Esophagus muscularis mucosa (tissue), 4 donors: ENCODE data around the gene PDK1. TPM values are rescaled to one million over a fixed set of nuclear protein-coding genes. Genes with fewer than 3 reads are reported as not detected.
A peak's percentile ranks its signal among the peaks of the same experiment; 100 is the strongest.

Experiments used
- DNase-seq: peaks from one replicate; pipeline ENCODE4 v3.0.0-alpha.2; 2017; ENCODE audit errors: extremely low spot score
- H3K27ac ChIP-seq, 4 donors: fragments of 200-600 bp; sonication (generic); replicated peaks in 1 of 4; 1 replicate in 3 of 4; 2 replicates in 1 of 4; pipeline ENCODE4 v1.5.1; 2016 to 2019; ENCODE audit warnings: mild to moderate bottlenecking in 1 of 4
- H3K27me3 ChIP-seq, 4 donors: fragments of 200-600 bp; sonication (generic); one replicate each; pipeline versions ENCODE4 v1.5.1 to v1.6.0; 2016 to 2019
- H3K36me3 ChIP-seq, 4 donors: fragments of 200-600 bp; sonication (generic); one replicate each; pipeline ENCODE4 v1.5.1; 2016 to 2019
- H3K4me1 ChIP-seq, 4 donors: fragments of 200-600 bp; sonication (generic); one replicate each; pipeline ENCODE4 v1.5.1; 2016 to 2019
- H3K4me3 ChIP-seq, 4 donors: fragments of 200-600 bp; sonication (generic); 1 replicate in 2 of 4; 2 replicates in 2 of 4; pipeline ENCODE4 v1.5.1; 2016 to 2019; ENCODE audit warnings: mild to moderate bottlenecking in 4 of 4, moderate library complexity in 1 of 4
- H3K9me3 ChIP-seq, 4 donors: fragments of 200-600 bp; sonication (generic); 1 replicate in 3 of 4; 2 replicates in 1 of 4; pipeline ENCODE4 v1.5.1; 2016 to 2019
- EP300 ChIP-seq: sonication (generic); formaldehyde crosslinking; IDR thresholded peaks from one replicate; pipeline ENCODE4 v1.6.1; 2017; ENCODE audit warnings: antibody characterized with exemption
- POLR2A ChIP-seq: fragments of 450-650 bp; IDR thresholded peaks from one replicate; pipeline ENCODE4 v1.6.1; 2017; ENCODE audit warnings: antibody characterized with exemption, moderate library complexity, mild to moderate bottlenecking, low read depth
- POLR2AphosphoS5 ChIP-seq, 2 donors: sonication (generic); formaldehyde crosslinking; IDR thresholded peaks; one replicate each; pipeline ENCODE4 v1.6.1; 2017; ENCODE audit warnings: antibody characterized with exemption in 2 of 2
- WGBS: methylation state at CpG from one replicate; pipeline ENCODE4 v1.1.5; 2018; 5-methylcytosine and 5-hydroxymethylcytosine counted together
- intact Hi-C: fragments of 100-400 bp; cut with DNase I; formaldehyde crosslinking; loops from one replicate; pipeline ENCODE4 v1.15.1; 2023
- total RNA-seq, 4 donors: library from RNA; depleted of rRNA; stranded (reverse); fragments of >200 nt; gene quantifications; one replicate each; pipeline versions ENCODE4 v1.1.0 to v1.2.1, GENCODE V29; 2016
- TF ChIP-seq, protein P1 (sequence below), 3 experiments: fragments of 200-600 bp in 2 of 3; fragments of 450-650 bp in 1 of 3; sonication (generic) in 2 of 3; IDR thresholded peaks; one replicate each; pipeline ENCODE4 v1.5.1; 2017 to 2019; ENCODE audit warnings: antibody characterized with exemption in 3 of 3, mild to moderate bottlenecking in 2 of 3, moderate library complexity in 1 of 3

Gene PDK1
- total RNA-seq, 4 donors from 2014 or later: 5.1 to 15.8 (median 11.2) TPM

GRCh38 chr2:172552547-172553291 is 3.2 kb upstream of the PDK1 start:
- intact Hi-C loops: no loop called here
- 83% methylated on average over 4 of the region's 4 CpGs for WGBS

GRCh38 chr2:172554352-172555271 is 1.3 kb upstream of the PDK1 start:
- Histone ChIP-seq H3K4me1 (peaks cover 10 to 23% (median 23%) of the 10 kb centered on the region in 4 donors), H3K9me3 (no peaks in the 10 kb centered on the region), H3K27me3 (no peaks in the 10 kb centered on the region), H3K4me3 (peak overlapping the region; percentile 67 to 94 (median 83)), H3K27ac (peak overlapping the region; percentile 90 to 95 (median 94)), H3K36me3 (peaks cover 0 to under 1% (median 0%) of the 10 kb centered on the region in 4 donors)
- TF ChIP-seq EP300: no peak
- no peak for TF ChIP-seq POLR2A
- TF ChIP-seq, protein P1, sequence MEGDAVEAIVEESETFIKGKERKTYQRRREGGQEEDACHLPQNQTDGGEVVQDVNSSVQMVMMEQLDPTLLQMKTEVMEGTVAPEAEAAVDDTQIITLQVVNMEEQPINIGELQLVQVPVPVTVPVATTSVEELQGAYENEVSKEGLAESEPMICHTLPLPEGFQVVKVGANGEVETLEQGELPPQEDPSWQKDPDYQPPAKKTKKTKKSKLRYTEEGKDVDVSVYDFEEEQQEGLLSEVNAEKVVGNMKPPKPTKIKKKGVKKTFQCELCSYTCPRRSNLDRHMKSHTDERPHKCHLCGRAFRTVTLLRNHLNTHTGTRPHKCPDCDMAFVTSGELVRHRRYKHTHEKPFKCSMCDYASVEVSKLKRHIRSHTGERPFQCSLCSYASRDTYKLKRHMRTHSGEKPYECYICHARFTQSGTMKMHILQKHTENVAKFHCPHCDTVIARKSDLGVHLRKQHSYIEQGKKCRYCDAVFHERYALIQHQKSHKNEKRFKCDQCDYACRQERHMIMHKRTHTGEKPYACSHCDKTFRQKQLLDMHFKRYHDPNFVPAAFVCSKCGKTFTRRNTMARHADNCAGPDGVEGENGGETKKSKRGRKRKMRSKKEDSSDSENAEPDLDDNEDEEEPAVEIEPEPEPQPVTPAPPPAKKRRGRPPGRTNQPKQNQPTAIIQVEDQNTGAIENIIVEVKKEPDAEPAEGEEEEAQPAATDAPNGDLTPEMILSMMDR (IDR thresholded peaks at IDR 0.05): no peak
- TF ChIP-seq POLR2AphosphoS5 (IDR thresholded peaks at IDR 0.05): no peak
- WGBS: 69% methylated on average over 18 of the region's 18 CpGs
- intact Hi-C loops: no loop called here
- no peak for DNase-seq

More at GRCh38 chr2:172552547-172553291, 3.2 kb upstream of the PDK1 start:
- H3K4me3 ChIP-seq: no peak overlapping the region
- peaks cover 10 to 23% (median 20%) of the 10 kb centered on the region in 4 donors for H3K4me1 ChIP-seq
- H3K9me3 ChIP-seq: no peaks in the 10 kb centered on the region
- no peaks in the 10 kb centered on the region for H3K27me3 ChIP-seq
- no peaks in the 10 kb centered on the region for H3K36me3 ChIP-seq
- TF ChIP-seq POLR2A (no peak), POLR2AphosphoS5 (IDR thresholded peaks at IDR 0.05) (no peak), EP300 (no peak)
- TF ChIP-seq, protein P1 (IDR thresholded peaks at IDR 0.05): no peak
- H3K27ac ChIP-seq: no peak overlapping the region
- no peak for DNase-seq

DNA sequence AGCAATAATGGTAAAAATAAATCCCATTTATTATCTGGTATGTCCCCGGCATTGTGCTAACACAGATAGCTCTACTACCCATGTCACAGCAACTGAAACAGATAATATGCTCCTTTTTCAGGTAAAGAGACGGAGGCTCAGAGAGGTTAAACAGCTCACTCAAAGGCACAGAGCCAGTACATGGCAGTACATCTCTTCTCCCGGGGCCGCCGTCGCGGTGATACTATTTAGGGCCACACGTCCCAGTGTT is 693 bp upstream of the PDK1 start:
- Histone ChIP-seq H3K36me3 (peaks cover 0 to 5% (median 4%) of the 10 kb centered on the region in 4 donors), H3K9me3 (no peaks in the 10 kb centered on the region), H3K4me1 (peaks cover 10 to 23% (median 23%) of the 10 kb centered on the region in 4 donors), H3K27ac (peak overlapping the region; percentile 90 to 95 (median 94)), H3K27me3 (no peaks in the 10 kb centered on the region), H3K4me3 (peak overlapping the region; percentile 67 to 94 (median 83))
- intact Hi-C loops: no loop called here
- no peak for DNase-seq
- TF ChIP-seq, protein P1 (IDR thresholded peaks at IDR 0.05): no peak
- TF ChIP-seq POLR2A (no peak), POLR2AphosphoS5 (IDR thresholded peaks at IDR 0.05) (no peak), EP300 (no peak)
- 15% methylated on average over 8 of the region's 8 CpGs for WGBS

DNA sequence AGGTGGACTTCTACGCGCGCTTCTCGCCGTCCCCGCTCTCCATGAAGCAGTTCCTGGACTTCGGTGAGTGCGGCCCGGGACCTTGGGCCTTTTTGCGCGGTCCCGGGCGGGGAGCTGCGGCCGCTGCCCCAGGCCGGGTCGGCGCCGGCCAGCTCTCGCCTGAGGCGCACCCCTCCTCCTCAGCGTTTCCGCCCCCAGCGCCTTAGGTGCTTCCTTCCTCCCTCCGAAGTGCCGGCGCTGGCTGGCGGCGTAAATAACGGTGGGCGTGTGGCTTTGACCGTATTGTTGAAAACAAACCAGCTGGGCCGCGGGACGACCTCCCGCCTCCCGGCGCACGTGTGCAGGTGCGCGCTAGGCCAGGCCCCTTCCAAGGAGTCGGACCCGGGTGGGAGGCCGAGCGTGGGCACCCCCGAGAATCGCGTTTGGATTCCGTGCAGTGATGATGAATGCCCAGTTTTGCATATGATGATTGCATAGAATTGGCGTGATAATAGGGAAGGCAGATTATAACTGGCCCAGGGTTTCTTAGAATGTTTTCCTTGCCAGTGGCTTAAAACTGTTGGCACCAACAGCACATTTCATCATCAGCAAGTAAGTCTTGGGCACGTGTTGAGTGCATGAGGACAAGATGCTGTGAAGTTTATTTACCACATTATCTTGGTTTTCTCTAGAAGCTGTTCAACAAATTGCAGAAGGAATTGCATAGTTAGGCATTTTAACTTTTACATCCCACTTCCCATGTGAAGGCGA is 569 bp downstream of the PDK1 start:
- 15% methylated on average over 7 of the region's 52 CpGs for WGBS
- TF ChIP-seq POLR2A: no peak
- no peak for TF ChIP-seq EP300
- TF ChIP-seq POLR2AphosphoS5 (IDR thresholded peaks at IDR 0.05): peak in 1 of 2 donors; percentile 38
- TF ChIP-seq, protein P1 (IDR thresholded peaks at IDR 0.05): no peak
- intact Hi-C loops: no loop called here
- Histone ChIP-seq H3K4me3 (peak overlapping the region; percentile 67 to 94 (median 83)), H3K36me3 (peaks cover 0 to 7% (median 6%) of the 10 kb centered on the region in 4 donors), H3K4me1 (peaks cover 15 to 26% (median 23%) of the 10 kb centered on the region in 4 donors), H3K9me3 (no peaks in the 10 kb centered on the region), H3K27me3 (no peaks in the 10 kb centered on the region), H3K27ac (peak overlapping the region; percentile 90 to 95 (median 94))
- no peak for DNase-seq
